HEK293 (cell line): ENCODE results near the gene AXIN1.
A peak's percentile ranks its signal among the peaks of the same experiment; 100 is the strongest.

Experiments
- CTCF ChIA-PET: fragments of 350-600 bp; formaldehyde crosslinking; extraction: SDS; loops from one replicate; lab custom pipeline; 2021; ENCODE audit warnings: antibody characterized with exemption; lab: Yijun Ruan, JAX
- POLR2A ChIA-PET: fragments of 300-600 bp; formaldehyde crosslinking; extraction: SDS; loops from one replicate; lab custom pipeline; 2020; ENCODE audit warnings: antibody characterized with exemption, inconsistent platforms; lab: Yijun Ruan, JAX
- H3K27ac ChIP-seq: fragments of 200-500 bp; sonication (Bioruptor generic); 2 replicates; pipeline ENCODE4 v1.5.1; 2014; ENCODE audit warnings: low read depth, low read length, control low read depth, inconsistent platforms; ENCODE audit errors: extremely low read depth
- H3K36me3 ChIP-seq, 2 experiments: fragments of 200-500 bp in 1 of 2; sonication (Bioruptor generic) in 1 of 2; 1 replicate in 1 of 2; 2 replicates in 1 of 2; pipeline ENCODE4 v1.5.1; 2014 to 2017; ENCODE audit warnings: inconsistent platforms in 2 of 2, low read length in 2 of 2; ENCODE audit not compliant: control insufficient read depth in 2 of 2, insufficient read depth in 1 of 2
- H3K4me1 ChIP-seq: fragments of 200-500 bp; sonication (Bioruptor generic); 2 replicates; pipeline ENCODE4 v1.5.1; 2014; ENCODE audit warnings: mild to moderate bottlenecking, low read length, inconsistent platforms; ENCODE audit not compliant: control insufficient read depth, insufficient read depth
- H3K4me3 ChIP-seq: 2 replicates; pipeline ENCODE4 v1.5.1; 2011; ENCODE audit warnings: low read depth, mild to moderate bottlenecking, control low read depth, low read length, moderate library complexity
- H3K9me3 ChIP-seq: fragments of 200-500 bp; sonication (Bioruptor generic); 2 replicates; pipeline ENCODE4 v1.5.1; 2014; ENCODE audit warnings: low read depth, low read length, inconsistent platforms; ENCODE audit not compliant: control insufficient read depth, insufficient read depth
- BCL11A ChIP-seq: fragments of 450-650 bp; formaldehyde crosslinking; IDR thresholded peaks from 2 replicates; pipeline ENCODE4 v1.5.1; 2016; ENCODE audit warnings: low read depth, missing biosample characterization, missing genetic modification characterization
- HIC1 ChIP-seq: fragments of 450-650 bp; formaldehyde crosslinking; IDR thresholded peaks from 2 replicates; pipeline ENCODE4 v1.5.1; 2016; ENCODE audit warnings: missing biosample characterization, missing genetic modification characterization
- KLF7 ChIP-seq: fragments of 450-650 bp; formaldehyde crosslinking; IDR thresholded peaks from 2 replicates; pipeline ENCODE4 v1.5.1; 2016; ENCODE audit warnings: missing biosample characterization, missing genetic modification characterization, borderline replicate concordance
- KLF8 ChIP-seq: fragments of 450-650 bp; formaldehyde crosslinking; IDR thresholded peaks from 2 replicates; pipeline ENCODE4 v1.5.1; 2016; ENCODE audit warnings: missing biosample characterization, missing genetic modification characterization
- MEIS1 ChIP-seq: sonication (generic); formaldehyde crosslinking; IDR thresholded peaks from 2 replicates; pipeline ENCODE4 v1.8.1; 2022; ENCODE audit warnings: missing genetic modification reagents, mild to moderate bottlenecking, borderline replicate concordance
- MYNN ChIP-seq: fragments of 450-650 bp; formaldehyde crosslinking; IDR thresholded peaks from 2 replicates; pipeline ENCODE4 v1.5.1; 2016; ENCODE audit warnings: missing biosample characterization, missing genetic modification characterization, borderline replicate concordance
- MZF1 ChIP-seq: fragments of 450-650 bp; formaldehyde crosslinking; IDR thresholded peaks from 2 replicates; pipeline ENCODE4 v1.5.1; 2017; ENCODE audit warnings: missing biosample characterization, missing genetic modification characterization, borderline replicate concordance
- OSR2 ChIP-seq: fragments of 450-650 bp; formaldehyde crosslinking; IDR thresholded peaks from 2 replicates; pipeline ENCODE4 v1.5.1; 2016; ENCODE audit warnings: missing biosample characterization, missing genetic modification characterization
- PATZ1 ChIP-seq: fragments of 450-650 bp; formaldehyde crosslinking; IDR thresholded peaks from 2 replicates; pipeline ENCODE4 v1.5.1; 2016; ENCODE audit warnings: missing biosample characterization, missing genetic modification characterization
- RBAK ChIP-seq: fragments of 450-650 bp; formaldehyde crosslinking; IDR thresholded peaks from 2 replicates; pipeline ENCODE4 v1.5.1; 2016; ENCODE audit warnings: missing biosample characterization, missing genetic modification characterization
- SCRT2 ChIP-seq: fragments of 450-650 bp; formaldehyde crosslinking; IDR thresholded peaks from 2 replicates; pipeline ENCODE4 v1.5.1; 2016; ENCODE audit warnings: missing biosample characterization, missing genetic modification characterization
- SETDB1 ChIP-seq: IDR thresholded peaks from one replicate; pipeline ENCODE4 v1.6.1; 2017; ENCODE audit warnings: mild to moderate bottlenecking, low read length, moderate library complexity, mixed read lengths; ENCODE audit not compliant: insufficient read length
- SP7 ChIP-seq: fragments of 450-650 bp; formaldehyde crosslinking; IDR thresholded peaks from 2 replicates; pipeline ENCODE4 v1.5.1; 2016; ENCODE audit warnings: missing biosample characterization, missing genetic modification characterization
- YY2 ChIP-seq: fragments of 450-650 bp; formaldehyde crosslinking; IDR thresholded peaks from 2 replicates; pipeline ENCODE4 v1.5.1; 2016; ENCODE audit warnings: missing biosample characterization, missing genetic modification characterization
- ZBTB17 ChIP-seq: fragments of 450-650 bp; formaldehyde crosslinking; IDR thresholded peaks from 2 replicates; pipeline ENCODE4 v1.5.1; 2016; ENCODE audit warnings: missing biosample characterization, missing genetic modification characterization
- ZBTB20 ChIP-seq: fragments of 450-650 bp; formaldehyde crosslinking; IDR thresholded peaks from 2 replicates; pipeline ENCODE4 v1.5.1; 2016; ENCODE audit warnings: missing biosample characterization, missing genetic modification characterization
- ZBTB8A ChIP-seq: fragments of 450-650 bp; formaldehyde crosslinking; IDR thresholded peaks from 2 replicates; pipeline ENCODE4 v1.5.1; 2016; ENCODE audit warnings: missing biosample characterization, missing genetic modification characterization
- ZEB2 ChIP-seq: fragments of 450-650 bp; formaldehyde crosslinking; IDR thresholded peaks from 2 replicates; pipeline ENCODE4 v1.5.1; 2016; ENCODE audit warnings: missing biosample characterization, missing genetic modification characterization
- ZNF157 ChIP-seq: fragments of 450-650 bp; formaldehyde crosslinking; IDR thresholded peaks from 2 replicates; pipeline ENCODE4 v1.5.1; 2016; ENCODE audit warnings: missing biosample characterization, missing genetic modification characterization
- ZNF16 ChIP-seq: fragments of 450-650 bp; formaldehyde crosslinking; IDR thresholded peaks from 2 replicates; pipeline ENCODE4 v1.5.1; 2016; ENCODE audit warnings: low read depth, missing biosample characterization, missing genetic modification characterization
- ZNF175 ChIP-seq: fragments of 450-650 bp; formaldehyde crosslinking; IDR thresholded peaks from 2 replicates; pipeline ENCODE4 v1.5.1; 2016; ENCODE audit warnings: missing biosample characterization, missing genetic modification characterization
- ZNF2 ChIP-seq: fragments of 450-650 bp; formaldehyde crosslinking; IDR thresholded peaks from 2 replicates; pipeline ENCODE4 v1.5.1; 2016; ENCODE audit warnings: missing biosample characterization, missing genetic modification characterization
- ZNF292 ChIP-seq: fragments of 450-650 bp; formaldehyde crosslinking; IDR thresholded peaks from 2 replicates; pipeline ENCODE4 v1.5.1; 2016; ENCODE audit warnings: low read depth, missing biosample characterization, missing genetic modification characterization, borderline replicate concordance
- ZNF433 ChIP-seq: fragments of 450-650 bp; formaldehyde crosslinking; IDR thresholded peaks from 2 replicates; pipeline ENCODE4 v1.5.1; 2016; ENCODE audit warnings: missing biosample characterization, missing genetic modification characterization, low read depth
- ZNF488 ChIP-seq: fragments of 450-650 bp; formaldehyde crosslinking; IDR thresholded peaks from 2 replicates; pipeline ENCODE4 v1.5.1; 2016; ENCODE audit warnings: missing biosample characterization, missing genetic modification characterization
- ZNF561 ChIP-seq: fragments of 450-650 bp; IDR thresholded peaks from 2 replicates; pipeline ENCODE4 v1.5.1; 2018; ENCODE audit warnings: missing biosample characterization, missing genetic modification characterization, borderline replicate concordance
- ZNF580 ChIP-seq: fragments of 450-650 bp; formaldehyde crosslinking; IDR thresholded peaks from 2 replicates; pipeline ENCODE4 v1.5.1; 2016; ENCODE audit warnings: missing biosample characterization, missing genetic modification characterization
- ZNF600 ChIP-seq: fragments of 450-650 bp; formaldehyde crosslinking; IDR thresholded peaks from 2 replicates; pipeline ENCODE4 v1.5.1; 2016; ENCODE audit warnings: missing biosample characterization, missing genetic modification characterization
- ZNF645 ChIP-seq: fragments of 450-650 bp; formaldehyde crosslinking; IDR thresholded peaks from 2 replicates; pipeline ENCODE4; 2016; ENCODE audit warnings: missing biosample characterization, missing genetic modification characterization
- ZNF660 ChIP-seq: fragments of 450-650 bp; IDR thresholded peaks from 2 replicates; pipeline ENCODE4 v1.5.1; 2018; ENCODE audit warnings: missing biosample characterization, mild to moderate bottlenecking, missing genetic modification characterization
- ZNF707 ChIP-seq: fragments of 450-650 bp; formaldehyde crosslinking; IDR thresholded peaks from 2 replicates; pipeline ENCODE4 v1.5.1; 2016; ENCODE audit warnings: missing biosample characterization, missing genetic modification characterization
- ZNF837 ChIP-seq: fragments of 450-650 bp; formaldehyde crosslinking; IDR thresholded peaks from 2 replicates; pipeline ENCODE4 v1.5.1; 2016; ENCODE audit warnings: missing biosample characterization, missing genetic modification characterization

Gene AXIN1

GRCh38 chr16:324451-325334, 27.8 kb downstream of the AXIN1 start:
- Histone ChIP-seq H3K4me1 (peaks cover 17% of the 10 kb centered on the region), H3K4me3 (no peak overlapping the region), H3K36me3 (peaks cover 0 to 7% of the 10 kb centered on the region in 2 experiments; a peak in 1 of 3 replicates), H3K9me3 (no peaks in the 10 kb centered on the region), H3K27ac (peak overlapping the region; percentile 6; the same call in 1 of the 2 replicates)
- ChIA-PET CTCF (interaction anchor here (0.8 kb wide), 1 partner anchor 119 kb away, joined by 3 read pairs; no protein-coding TSS in a partner anchor), POLR2A (interaction anchor here (1.2 to 2.6 kb wide), 3 partner anchors 13 to 89 kb away, joined by 5 to 9 read pairs (median 9); partner anchors contain the start of genes AXIN1 and FAM234A)
- TF ChIP-seq RBAK (tag by site-specific recombination) (no peak), ZNF488 (tag by site-specific recombination) (peak; percentile 96), ZNF433 (tag by site-specific recombination) (no peak), YY2 (tag by site-specific recombination) (no peak), MZF1 (tag by site-specific recombination) (no peak), ZNF645 (0 out of 2 replicates have a peak, but pooled peaks have one; percentile 26), ZBTB8A (peak; percentile 98), HIC1 (tag by site-specific recombination) (peak; percentile 63), ZNF175 (tag by site-specific recombination) (no peak), ZNF561 (tag by site-specific recombination) (peak; percentile 81; the same call in 1 of the 2 replicates), SP7 (tag by site-specific recombination) (peak; percentile 91), SETDB1 (no peak), ZNF292 (tag by site-specific recombination) (no peak), ZNF660 (0 out of 2 replicates have a peak, but pooled peaks have one; percentile 40), ZBTB17 (peak; percentile 68; the same call in 1 of the 2 replicates), MEIS1 (CRISPR knock-in tag) (no peak), ZEB2 (tag by site-specific recombination) (peak; percentile 86), ZNF16 (no peak), ZNF600 (tag by site-specific recombination) (peak; percentile 94), PATZ1 (tag by site-specific recombination) (peak; percentile 77), BCL11A (tag by site-specific recombination) (no peak), ZNF157 (tag by site-specific recombination) (no peak), KLF7 (tag by site-specific recombination) (peak; percentile 95), MYNN (tag by site-specific recombination) (0 out of 2 replicates have a peak, but pooled peaks have one; percentile 23), ZNF837 (tag by site-specific recombination) (no peak), OSR2 (tag by site-specific recombination) (peak; percentile 99), KLF8 (tag by site-specific recombination) (peak; percentile 69), ZNF580 (tag by site-specific recombination) (peak; percentile 52; the same call in 1 of the 2 replicates), SCRT2 (tag by site-specific recombination) (peak; percentile 96), ZBTB20 (tag by site-specific recombination) (peak; percentile 66; the same call in 1 of the 2 replicates), ZNF707 (peak; percentile 52; the same call in 1 of the 2 replicates), ZNF2 (tag by site-specific recombination) (peak; percentile 69; the same call in 1 of the 2 replicates)
